GM12878 (cell line): ENCODE measurements around the gene MRPL20. TPM values are rescaled to one million over a fixed set of nuclear protein-coding genes. Genes with fewer than 3 reads are reported as not detected.

Experiments used
- ATAC-seq: fragments of 200-7000 bp; cut with Tn5 transposase; 3 replicates; pipeline ENCODE4 v1.9.1; 2020; ENCODE audit warnings: mild to moderate bottlenecking, moderate library complexity
- BruUV-seq: library from RNA; stranded (reverse); fragments of 400-500 nt; replicated peaks from 2 replicates; lab custom pipeline; 2021; lab: Mats Ljungman, UMichigan
- CTCF ChIA-PET: fragments of 300-600 bp; sonication (Branson Sonifier 250); formaldehyde crosslinking; extraction: SDS; loops from one replicate; lab custom pipeline; 2021; ENCODE audit warnings: inconsistent platforms; lab: Yijun Ruan, JAX
- POLR2A ChIA-PET: fragments of 350-600 bp; formaldehyde crosslinking; extraction: SDS; loops from one replicate; lab custom pipeline; 2021; ENCODE audit warnings: inconsistent platforms; lab: Charles Lee
- RAD21 ChIA-PET: fragments of 300-600 bp; sonication (Branson Sonifier 250); formaldehyde crosslinking; loops from one replicate; lab custom pipeline; 2023; ENCODE audit warnings: antibody characterized with exemption; ENCODE audit not compliant: unreplicated experiment; lab: Charles Lee
- SMC1A ChIA-PET: fragments of 300-600 bp; sonication (Branson Sonifier 250); formaldehyde crosslinking; loops from one replicate; lab custom pipeline; 2023; ENCODE audit not compliant: unreplicated experiment, uncharacterized antibody; lab: Charles Lee
- DNase-seq: peaks from one replicate; pipeline ENCODE4 v3.0.0-alpha.2; 2011; ENCODE audit warnings: low read depth, low spot score
- FAIRE-seq: peaks from 3 replicates; lab custom pipeline; 2011; peaks lifted over from hg19 to GRCh38; lab: Jason Lieb, UNC
- H2AFZ ChIP-seq: 2 replicates; pipeline ENCODE4 v1.6.0; 2011; ENCODE audit warnings: low read depth, low read length, control low read depth; ENCODE audit not compliant: control insufficient read depth
- H3K27ac ChIP-seq: 2 replicates; pipeline ENCODE4 v1.5.1; 2011; ENCODE audit warnings: control low read depth; ENCODE audit not compliant: control insufficient read depth, insufficient read depth
- H3K27me3 ChIP-seq, 2 experiments: replicated peaks in 1 of 2; 2 replicates each; pipeline versions ENCODE4 v1.6.0 to v1.6.1; 2011; ENCODE audit warnings: low read length in 1 of 2; ENCODE audit not compliant: control insufficient read depth in 2 of 2, insufficient read depth in 2 of 2
- H3K36me3 ChIP-seq, 2 experiments: 2 replicates each; pipeline ENCODE4 v1.5.1; 2011; ENCODE audit warnings: low read length in 1 of 2; ENCODE audit not compliant: control insufficient read depth in 2 of 2, insufficient read depth in 2 of 2
- H3K4me1 ChIP-seq: 2 replicates; pipeline ENCODE4 v1.6.1; 2011; ENCODE audit warnings: mild to moderate bottlenecking, low read length, moderate library complexity, mixed read lengths; ENCODE audit not compliant: control insufficient read depth, insufficient read depth
- H3K4me2 ChIP-seq: 2 replicates; pipeline ENCODE4 v1.6.0; 2011; ENCODE audit warnings: control low read depth; ENCODE audit not compliant: control insufficient read depth, insufficient read depth
- H3K4me3 ChIP-seq: fragments of 200-600 bp; sonication (generic); 2 replicates; pipeline ENCODE4 v1.5.1; 2016
- H3K79me2 ChIP-seq: 2 replicates; pipeline ENCODE4 v1.6.0; 2011; ENCODE audit warnings: low read length; ENCODE audit not compliant: control insufficient read depth, insufficient read depth
- H3K9ac ChIP-seq: 2 replicates; pipeline ENCODE4 v1.8.0; 2011; ENCODE audit warnings: low read length, control low read depth, mixed read lengths; ENCODE audit not compliant: control insufficient read depth, insufficient read depth
- H3K9me3 ChIP-seq: replicated peaks from 3 replicates; pipeline ENCODE4 v1.5.1; 2011; ENCODE audit warnings: mild to moderate bottlenecking, low read length; ENCODE audit not compliant: control insufficient read depth, insufficient read depth
- H4K20me1 ChIP-seq: 2 replicates; pipeline ENCODE4 v1.6.0; 2011; ENCODE audit not compliant: control insufficient read depth, insufficient read depth
- CHD4 ChIP-seq: fragments of 200-600 bp; sonication (generic); IDR thresholded peaks from 2 replicates; pipeline ENCODE4 v1.6.1; 2016; ENCODE audit warnings: mild to moderate bottlenecking
- FOXM1 ChIP-seq: IDR thresholded peaks from 2 replicates; pipeline ENCODE4 v1.6.1; 2012; ENCODE audit warnings: low read depth, mild to moderate bottlenecking, inconsistent platforms, low read length, moderate library complexity
- GABPA ChIP-seq: IDR thresholded peaks from 2 replicates; pipeline ENCODE4 v1.6.1; 2014; ENCODE audit warnings: antibody characterized with exemption, low read depth, mild to moderate bottlenecking, inconsistent platforms
- GATAD2B ChIP-seq: fragments of 450-650 bp; conservative IDR thresholded peaks from 2 replicates; pipeline ENCODE4 v1.6.1; 2017; ENCODE audit warnings: low read depth, mild to moderate bottlenecking, moderate library complexity
- KLF5 ChIP-seq: fragments of 450-650 bp; IDR thresholded peaks from 2 replicates; pipeline ENCODE4 v1.6.1; 2014; ENCODE audit warnings: mild to moderate bottlenecking; ENCODE audit not compliant: partially characterized antibody
- NFXL1 ChIP-seq: fragments of 450-650 bp; IDR thresholded peaks from 2 replicates; pipeline ENCODE4 v1.6.1; 2017; ENCODE audit warnings: antibody characterized with exemption, mild to moderate bottlenecking, borderline replicate concordance
- NR2F1 ChIP-seq: fragments of 450-650 bp; conservative IDR thresholded peaks from 2 replicates; pipeline ENCODE4 v1.6.1; 2017; ENCODE audit warnings: mild to moderate bottlenecking
- NRF1 ChIP-seq: conservative IDR thresholded peaks from 2 replicates; pipeline ENCODE4 v1.6.1; 2011; ENCODE audit warnings: mild to moderate bottlenecking, low read depth, low read length, improper control_type of control experiment
- POLR2AphosphoS2 ChIP-seq: IDR thresholded peaks from 2 replicates; pipeline ENCODE4 v1.6.1; 2011; ENCODE audit warnings: low read depth, mild to moderate bottlenecking, low read length, improper control_type of control experiment, moderate library complexity
- RUNX3 ChIP-seq: IDR thresholded peaks from 2 replicates; pipeline ENCODE4 v1.6.1; 2012; ENCODE audit warnings: low read length, inconsistent platforms
- WGBS: methylation state at CpG from one replicate; pipeline ENCODE4 v1.1.6; 2016; ENCODE audit warnings: low lambda C conversion rate; ENCODE audit not compliant: insufficient replicate concordance, insufficient coverage; ENCODE audit errors: missing lambda C conversion rate; 5-methylcytosine and 5-hydroxymethylcytosine counted together
- in situ Hi-C: fragments of 300-500 bp; cut with MboI; formaldehyde crosslinking; loops from 9 replicates; pipeline ENCODE4 v1.14.3; 2018; ENCODE audit warnings: mixed read lengths
- intact Hi-C: fragments of 100-400 bp; cut with micrococcal nuclease; formaldehyde crosslinking; loops from one replicate; pipeline ENCODE4 v1.14.2; 2022; ENCODE audit not compliant: unreplicated experiment
- polyA plus RNA-seq, 11 experiments: library from polyadenylated mRNA; depleted of rRNA in 4 of 11; unstranded in 6 of 11; stranded (reverse) in 5 of 11; fragments of >200 nt; fragmentation: Nextera tagmentation in 4 of 11; fragmentation: Illumina TruSeq in 1 of 11; extraction: Ambion mirVana in 4 of 11; extraction: Trizol in 1 of 11; gene quantifications; 1 replicate in 1 of 11; 2 replicates in 10 of 11; pipeline versions ENCODE4 v1.2.1 to v1.2.3, GENCODE V29; 2011 to 2016; ENCODE audit warnings: inconsistent platforms in 2 of 11, missing spikeins in 2 of 11, low read depth in 1 of 11
- total RNA-seq, 4 experiments: library from RNA; depleted of rRNA in 3 of 4; stranded (reverse); fragments of >200 nt in 3 of 4; fragmentation: Illumina TruSeq in 1 of 4; extraction: Trizol in 1 of 4; gene quantifications; 2 replicates each; pipeline versions ENCODE4 v1.2.1 to v1.2.3, GENCODE V29; 2013 to 2021
- TF ChIP-seq, protein P1 (sequence below): IDR thresholded peaks from 2 replicates; pipeline ENCODE4 v1.6.1; 2011; ENCODE audit warnings: low read depth, low read length, improper control_type of control experiment, borderline replicate concordance
- TF ChIP-seq, protein P2 (sequence below): fragments of 450-650 bp; formaldehyde crosslinking; IDR thresholded peaks from 2 replicates; pipeline ENCODE4 v1.4.0; 2020; ENCODE audit warnings: mild to moderate bottlenecking, moderate library complexity

The MRPL20 gene
- total and polyA plus RNA-seq, 10 of the 15 experiments (the other 5 are each of a cell fraction or from before 2014, with no cell fraction given): 129 to 525 (median 255) TPM

DNA sequence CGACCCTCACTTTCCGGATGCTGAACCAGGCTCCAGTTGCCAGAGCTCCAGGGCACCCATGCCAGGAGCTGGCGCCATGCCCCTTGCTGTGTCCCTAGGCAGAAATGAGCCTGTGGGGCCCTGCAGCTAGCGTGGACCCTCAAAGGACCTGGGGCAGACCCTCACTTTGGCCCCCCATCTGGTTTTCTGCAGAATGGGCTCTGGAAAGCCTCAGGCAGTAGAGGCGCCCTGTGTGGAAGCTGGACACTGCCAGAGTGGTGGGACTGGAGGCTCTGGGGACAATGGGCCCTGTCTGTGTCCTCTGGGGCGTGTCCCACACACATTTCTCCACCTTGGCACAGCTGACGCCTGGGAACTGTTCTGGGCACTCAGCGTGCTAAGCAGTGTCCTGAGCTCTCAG lies 25.8 kb downstream of the MRPL20 start:
- CTCF ChIA-PET: no interaction called here
- ATAC-seq: no peak
- intact Hi-C loops (no loop called here), in situ Hi-C loops (no loop called here)
- no peak overlapping the region for H3K4me2 ChIP-seq
- POLR2A ChIA-PET: interaction anchor here (1.0 kb wide), 1 partner anchor 19 kb away, joined by 3 read pairs; no protein-coding TSS in a partner anchor
- RAD21 ChIA-PET: no interaction called here
- BruUV-seq: no TSS peak
- no peak for FAIRE-seq
- no peak overlapping the region for H3K4me3 ChIP-seq
- no peak for DNase-seq
- no peaks in the 10 kb centered on the region for H3K4me1 ChIP-seq
- no peak overlapping the region for H3K27ac ChIP-seq
- no peaks in the 10 kb centered on the region for H3K27me3 ChIP-seq
- peaks cover 7 to 16% of the 10 kb centered on the region in 2 experiments for H3K36me3 ChIP-seq
- no peaks in the 10 kb centered on the region for H3K9me3 ChIP-seq
- SMC1A ChIA-PET: no interaction called here
- H3K79me2 ChIP-seq: peaks cover 2% of the 10 kb centered on the region; the same call in 1 of the 2 replicates
- H3K9ac ChIP-seq: no peak overlapping the region
- no peak overlapping the region for H2AFZ ChIP-seq
- no peak for TF ChIP-seq GABPA
- TF ChIP-seq RUNX3: no peak
- TF ChIP-seq, protein P1, sequence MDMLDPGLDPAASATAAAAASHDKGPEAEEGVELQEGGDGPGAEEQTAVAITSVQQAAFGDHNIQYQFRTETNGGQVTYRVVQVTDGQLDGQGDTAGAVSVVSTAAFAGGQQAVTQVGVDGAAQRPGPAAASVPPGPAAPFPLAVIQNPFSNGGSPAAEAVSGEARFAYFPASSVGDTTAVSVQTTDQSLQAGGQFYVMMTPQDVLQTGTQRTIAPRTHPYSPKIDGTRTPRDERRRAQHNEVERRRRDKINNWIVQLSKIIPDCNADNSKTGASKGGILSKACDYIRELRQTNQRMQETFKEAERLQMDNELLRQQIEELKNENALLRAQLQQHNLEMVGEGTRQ: no peak
- no peak for TF ChIP-seq CHD4
- TF ChIP-seq GATAD2B: no peak
- no peak for TF ChIP-seq NRF1
- no peak for TF ChIP-seq POLR2AphosphoS2
- TF ChIP-seq NR2F1: no peak
- no peak for TF ChIP-seq NFXL1
- no peak for TF ChIP-seq KLF5
- no peak for TF ChIP-seq FOXM1
- TF ChIP-seq, protein P2, sequence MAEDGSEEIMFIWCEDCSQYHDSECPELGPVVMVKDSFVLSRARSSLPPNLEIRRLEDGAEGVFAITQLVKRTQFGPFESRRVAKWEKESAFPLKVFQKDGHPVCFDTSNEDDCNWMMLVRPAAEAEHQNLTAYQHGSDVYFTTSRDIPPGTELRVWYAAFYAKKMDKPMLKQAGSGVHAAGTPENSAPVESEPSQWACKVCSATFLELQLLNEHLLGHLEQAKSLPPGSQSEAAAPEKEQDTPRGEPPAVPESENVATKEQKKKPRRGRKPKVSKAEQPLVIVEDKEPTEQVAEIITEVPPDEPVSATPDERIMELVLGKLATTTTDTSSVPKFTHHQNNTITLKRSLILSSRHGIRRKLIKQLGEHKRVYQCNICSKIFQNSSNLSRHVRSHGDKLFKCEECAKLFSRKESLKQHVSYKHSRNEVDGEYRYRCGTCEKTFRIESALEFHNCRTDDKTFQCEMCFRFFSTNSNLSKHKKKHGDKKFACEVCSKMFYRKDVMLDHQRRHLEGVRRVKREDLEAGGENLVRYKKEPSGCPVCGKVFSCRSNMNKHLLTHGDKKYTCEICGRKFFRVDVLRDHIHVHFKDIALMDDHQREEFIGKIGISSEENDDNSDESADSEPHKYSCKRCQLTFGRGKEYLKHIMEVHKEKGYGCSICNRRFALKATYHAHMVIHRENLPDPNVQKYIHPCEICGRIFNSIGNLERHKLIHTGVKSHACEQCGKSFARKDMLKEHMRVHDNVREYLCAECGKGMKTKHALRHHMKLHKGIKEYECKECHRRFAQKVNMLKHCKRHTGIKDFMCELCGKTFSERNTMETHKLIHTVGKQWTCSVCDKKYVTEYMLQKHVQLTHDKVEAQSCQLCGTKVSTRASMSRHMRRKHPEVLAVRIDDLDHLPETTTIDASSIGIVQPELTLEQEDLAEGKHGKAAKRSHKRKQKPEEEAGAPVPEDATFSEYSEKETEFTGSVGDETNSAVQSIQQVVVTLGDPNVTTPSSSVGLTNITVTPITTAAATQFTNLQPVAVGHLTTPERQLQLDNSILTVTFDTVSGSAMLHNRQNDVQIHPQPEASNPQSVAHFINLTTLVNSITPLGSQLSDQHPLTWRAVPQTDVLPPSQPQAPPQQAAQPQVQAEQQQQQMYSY (CRISPR knock-in tag): no peak
- TF ChIP-seq, all 136 proteins: peak for 0
- 57% methylated on average over 6 of the region's 8 CpGs for WGBS
- no peaks in the 10 kb centered on the region for H4K20me1 ChIP-seq
